K562 treated with DMSO at 1 percent for 4 hours (cell line): Measurements from ENCODE around the gene EFEMP1. TPM values are rescaled to one million over a fixed set of nuclear protein-coding genes. Genes with fewer than 3 reads are reported as not detected.

Experiments used
- total RNA-seq: library from RNA; unstranded; fragments of 300-600 nt; gene quantifications from 2 replicates; pipeline ENCODE4 v1.2.3, GENCODE V29; 2022; ENCODE audit not compliant: insufficient read depth

The EFEMP1 gene
- not detected in 2 replicates for total RNA-seq

GRCh38 chr2:55923091-55923981 lies at the start of gene EFEMP1:
Gene EFEMP1, minus strand, starts transcription at chr2:55923782. Its CDS starts 1,342 bp downstream, at chr2:55922440.

Other genes with a start within 250 kb of the EFEMP1 start
- gene PNPT1, start 229.9 kb downstream of the EFEMP1 start, total RNA-seq: 8.5 and 11.2 TPM in 2 replicates